ENCODE data around the gene POLR3G. TPM values are rescaled to one million over a fixed set of nuclear protein-coding genes. Genes with fewer than 3 reads are reported as not detected.

The POLR3G gene
- 9.2 and 17.8 TPM in 2 replicates for total RNA-seq

GRCh38 chr5:90474235-90475107 lies at the start of gene POLR3G, which contains the start of gene MBLAC2:
Gene POLR3G, plus strand, starts transcription at chr5:90474864. Its CDS starts 10,704 bp downstream, at chr5:90485568.
Gene MBLAC2, minus strand, starts transcription at chr5:90474771. Its CDS starts 479 bp downstream, at chr5:90474292.

GRCh38 chr5:90529194-90529938 lies 54.7 kb downstream of the POLR3G start, which contains the start of gene LYSMD3:
Gene LYSMD3, minus strand, starts transcription at chr5:90529584. Its CDS starts 4,295 bp downstream, at chr5:90525289.

GRCh38 chr5:90558344-90559192 lies 83.9 kb downstream of the POLR3G start, which contains the start of gene ADGRV1:
Gene ADGRV1, plus strand, starts transcription at chr5:90558797. Its CDS starts 99 bp downstream, at chr5:90558896.

Other genes starting within 250 kb of the POLR3G start
- 14.0 and 22.4 TPM in 2 replicates for gene CETN3, start 65.1 kb upstream of the POLR3G start, total RNA-seq
- 4.4 and 7.3 TPM in 2 replicates for gene MBLAC2, start 93 bp upstream of the POLR3G start, total RNA-seq
- gene LYSMD3, start 54.7 kb downstream of the POLR3G start, total RNA-seq, result 22.4 and 31.4 TPM in 2 replicates
- gene ADGRV1, start 83.9 kb downstream of the POLR3G start, total RNA-seq, result 1.5 and 3.1 TPM in 2 replicates

Measured in nasal cavity respiratory epithelium epithelial cell of viscerocranial mucosa (primary cell).